ENCODE data around the gene UQCR10.

Gene UQCR10

GRCh38 chr22:29767171-29768051 lies at the start of gene UQCR10:
Gene UQCR10, plus strand, starts transcription at chr22:29767369. Its CDS starts 30 bp downstream, at chr22:29767399.
- no peak for TF ChIP-seq CTCF (IDR thresholded peaks at IDR 0.05; ENCODE audit: borderline replicate concordance, control extremely low read depth, extremely low read depth, insufficient read depth, missing control alignments)
- in situ Hi-C loops (cut with MboI; ENCODE audit: low sequenced_read_pairs, unreplicated experiment): no loop called here
- DNase-seq (ENCODE audit: low spot score): peak; percentile 95

DNA sequence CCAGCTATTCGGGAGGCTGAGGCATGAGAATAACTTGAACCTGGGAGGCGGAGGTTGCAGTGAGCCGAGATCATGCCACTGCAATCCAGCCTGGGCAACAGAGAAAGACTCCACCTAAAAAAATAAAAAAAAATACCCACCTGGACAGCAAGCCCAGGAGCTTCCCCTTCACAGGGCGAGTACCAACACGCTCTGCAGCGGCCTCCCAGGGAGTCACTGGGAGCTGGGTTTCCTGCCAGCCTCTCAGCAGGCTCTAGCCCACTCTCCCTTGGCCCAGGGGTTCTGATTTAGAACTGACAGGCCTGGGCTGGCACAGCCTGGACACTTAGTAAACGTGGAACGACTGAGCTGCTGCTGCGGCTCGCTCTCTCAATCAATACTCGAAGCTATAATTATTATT lies 49.4 kb upstream of the UQCR10 start:
- TF ChIP-seq CTCF (IDR thresholded peaks at IDR 0.05; ENCODE audit: borderline replicate concordance, control extremely low read depth, extremely low read depth, insufficient read depth, missing control alignments): no peak
- in situ Hi-C loops (cut with MboI; ENCODE audit: low sequenced_read_pairs, unreplicated experiment): no loop called here

GRCh38 chr22:29718949-29719898 lies 47.9 kb upstream of the UQCR10 start:
- DNase-seq (ENCODE audit: low spot score): no peak
- TF ChIP-seq CTCF (IDR thresholded peaks at IDR 0.05; ENCODE audit: borderline replicate concordance, control extremely low read depth, extremely low read depth, insufficient read depth, missing control alignments): no peak
- in situ Hi-C loops (cut with MboI; ENCODE audit: low sequenced_read_pairs, unreplicated experiment): no loop called here

More for the DNA sequence above, 49.4 kb upstream of the UQCR10 start:
- no peak for DNase-seq (ENCODE audit: low spot score)

DNA sequence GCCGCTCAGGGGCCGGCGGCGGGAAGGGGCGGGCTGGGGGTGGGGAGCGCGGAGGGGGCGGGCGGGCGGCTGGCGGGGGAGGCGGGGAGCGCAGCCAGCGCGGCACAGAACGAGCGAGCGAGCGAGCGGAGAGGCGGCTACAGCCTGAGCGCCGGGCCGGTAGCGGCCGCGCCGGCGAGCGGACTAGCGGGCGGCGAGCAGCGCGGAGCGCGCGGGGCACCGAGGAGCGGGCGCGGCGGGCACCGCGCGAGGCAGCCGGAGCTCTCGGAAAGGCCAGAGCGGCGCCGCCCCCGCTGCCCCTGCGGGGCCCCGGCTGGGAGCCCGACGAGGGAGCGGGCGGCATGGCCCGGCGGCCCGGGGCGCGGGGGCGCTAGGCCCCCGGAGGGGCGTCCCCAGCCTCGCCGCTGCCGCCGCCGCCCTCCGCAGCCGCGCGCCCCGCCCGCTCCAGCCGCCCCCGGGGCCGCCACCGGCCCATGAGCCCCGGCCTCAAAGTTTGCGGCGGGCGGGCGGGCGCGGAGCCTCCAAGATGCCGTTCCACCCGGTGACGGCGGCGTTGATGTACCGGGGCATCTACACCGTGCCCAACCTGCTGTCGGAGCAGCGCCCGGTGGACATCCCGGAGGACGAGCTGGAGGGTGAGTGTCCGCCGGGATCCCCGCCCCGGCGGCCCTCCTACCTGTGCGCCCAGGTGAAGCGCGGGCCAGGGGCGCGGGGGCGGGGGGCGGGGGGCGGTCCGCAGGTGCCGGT lies 47.1 kb upstream of the UQCR10 start, which contains the start of gene CABP7:
Gene CABP7 (plus strand): TSS at position 105 of the 747 bp plus-strand sequence. CDS start 422 bp downstream, at position 527.
- no peak for DNase-seq (ENCODE audit: low spot score)
- no peak for TF ChIP-seq CTCF (IDR thresholded peaks at IDR 0.05; ENCODE audit: borderline replicate concordance, control extremely low read depth, extremely low read depth, insufficient read depth, missing control alignments)
- in situ Hi-C loops (cut with MboI; ENCODE audit: low sequenced_read_pairs, unreplicated experiment): no loop called here

DNA sequence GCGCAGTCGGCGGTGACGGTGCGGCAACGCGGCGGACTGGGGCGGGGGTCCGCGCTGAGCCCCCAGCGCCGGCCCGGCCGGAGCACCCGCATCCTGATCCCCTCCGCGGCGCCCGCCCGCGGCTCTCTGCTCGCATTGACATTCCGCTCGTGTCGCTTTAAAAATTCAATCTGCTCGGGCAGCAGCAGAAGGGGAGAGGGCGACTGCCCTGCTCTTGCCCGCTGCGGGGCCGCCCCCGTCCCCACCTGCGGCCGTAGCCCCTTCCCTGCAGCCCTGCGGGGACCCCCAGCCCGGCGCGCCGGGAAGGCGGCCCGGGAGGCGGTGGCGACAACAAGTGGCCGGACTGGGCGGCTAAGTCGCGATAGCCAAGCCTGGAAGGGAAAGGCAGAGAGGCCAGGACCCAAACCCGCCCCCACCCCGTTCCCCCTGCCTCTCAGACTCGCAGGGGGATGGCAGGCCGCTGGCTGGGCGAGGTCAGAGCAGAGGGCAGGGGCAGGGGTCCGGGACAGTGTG lies 46.3 kb upstream of the UQCR10 start:
- in situ Hi-C loops (cut with MboI; ENCODE audit: low sequenced_read_pairs, unreplicated experiment): no loop called here
- TF ChIP-seq CTCF (IDR thresholded peaks at IDR 0.05; ENCODE audit: borderline replicate concordance, control extremely low read depth, extremely low read depth, insufficient read depth, missing control alignments): no peak
- DNase-seq (ENCODE audit: low spot score): no peak

Data from GM13976 (cell line).